GM18526 (cell line): ENCODE data around the gene PPP1R9B.
A peak's percentile ranks its signal among the peaks of the same experiment; 100 is the strongest.

Experiments used
- POLR2A ChIP-seq: IDR thresholded peaks from 3 replicates; pipeline ENCODE4 v1.6.1; 2011; ENCODE audit not compliant: insufficient read length; ENCODE audit errors: extremely low read depth

PPP1R9B gene

DNA sequence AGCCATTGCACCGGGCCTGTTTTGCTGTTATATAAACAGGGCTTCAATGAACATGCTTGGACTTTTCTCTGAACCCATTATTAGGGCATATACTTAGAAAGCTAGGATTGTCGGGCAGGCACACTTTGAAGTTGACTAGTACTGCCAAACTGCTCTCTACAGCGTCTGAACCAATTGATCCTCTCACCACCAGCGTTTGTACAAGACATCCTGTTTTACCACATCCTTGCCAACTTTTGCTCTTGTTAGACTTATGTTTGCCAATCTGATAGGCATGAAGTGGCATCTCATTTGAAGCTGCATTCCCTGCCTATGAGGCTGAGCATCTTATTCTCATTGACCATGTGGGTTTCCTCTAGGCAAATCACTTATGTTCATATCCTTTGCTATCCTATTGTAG, 7.4 kb upstream of the PPP1R9B start:
- no peak for TF ChIP-seq POLR2A

GRCh38 chr17:50155115-50155819, 4.8 kb upstream of the PPP1R9B start:
- no peak for TF ChIP-seq POLR2A

DNA sequence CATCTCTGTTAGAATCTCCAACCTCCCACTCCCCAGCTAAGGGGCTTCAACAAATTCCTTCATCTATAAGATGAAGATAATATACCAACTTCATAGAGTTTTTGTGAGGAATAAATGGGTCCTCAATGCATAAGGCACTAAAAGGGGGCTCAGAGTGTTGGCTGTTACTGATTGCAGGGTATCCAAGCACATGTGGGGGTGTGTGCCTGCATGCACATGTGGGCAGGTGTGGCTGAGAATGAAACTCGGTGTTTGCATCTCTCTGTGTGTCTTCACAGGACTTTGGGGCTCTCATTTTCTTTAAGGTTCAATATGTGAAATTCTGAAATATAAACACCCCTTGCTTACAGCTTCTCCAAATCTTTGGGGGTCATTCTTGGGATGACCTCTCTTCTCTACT, 4.1 kb upstream of the PPP1R9B start:
- no peak for TF ChIP-seq POLR2A

DNA sequence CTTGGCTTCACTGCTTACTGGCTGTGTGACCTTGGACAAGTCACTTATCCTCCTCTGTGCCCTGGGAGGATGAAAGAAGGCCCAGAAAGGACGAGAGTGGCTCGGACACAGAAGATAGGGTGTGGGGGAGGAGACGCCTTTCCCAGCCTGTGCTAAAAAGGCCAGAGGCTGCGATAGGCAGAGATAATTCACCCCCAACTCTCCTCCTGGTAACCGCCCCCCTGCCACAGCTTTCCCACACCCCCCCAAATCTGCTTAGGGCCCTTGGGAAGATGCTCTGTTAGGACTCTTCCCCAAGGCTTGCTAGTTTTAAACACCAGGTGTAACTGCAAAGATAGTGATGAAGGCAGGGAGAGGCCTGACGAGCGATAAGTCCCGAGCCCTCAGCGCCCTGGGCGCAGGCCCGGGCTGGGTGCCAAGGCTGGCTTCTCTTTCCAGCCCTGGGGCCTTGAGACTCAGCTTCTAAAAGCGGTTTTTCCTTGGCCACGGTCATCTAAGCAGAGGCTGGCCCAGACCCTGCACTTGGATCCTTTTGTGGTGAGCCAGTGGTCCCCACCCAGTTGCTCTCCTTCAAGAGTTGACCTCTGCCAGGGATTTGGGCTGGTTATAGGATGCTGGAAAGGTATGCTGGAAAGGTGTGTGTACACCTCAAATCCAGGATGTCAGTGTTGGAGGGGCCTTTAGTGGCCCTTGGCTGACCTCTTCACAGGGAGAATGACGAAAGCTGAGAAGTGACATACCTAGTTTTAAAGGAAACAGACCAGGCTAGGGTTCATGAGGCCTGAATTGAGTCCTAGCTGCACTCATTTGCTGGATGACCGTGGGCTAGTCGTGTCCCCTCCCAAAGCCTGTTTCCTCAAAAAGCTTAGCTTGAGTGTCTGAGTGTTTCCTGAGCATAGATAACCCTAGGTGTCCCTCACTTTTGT, 3.4 kb upstream of the PPP1R9B start:
- TF ChIP-seq POLR2A = no peak

GRCh38 chr17:50152736-50153135, 2.3 kb upstream of the PPP1R9B start:
- TF ChIP-seq POLR2A = no peak

- peak; percentile 27 for TF ChIP-seq POLR2A
Observed at GRCh38 chr17:50151937-50152547, 1.6 kb upstream of the PPP1R9B start.

GRCh38 chr17:50151041-50151936, 812 bp upstream of the PPP1R9B start:
- peak; percentile 50 for TF ChIP-seq POLR2A

- no peak for TF ChIP-seq POLR2A
Observed at GRCh38 chr17:50149417-50150353, 792 bp downstream of the PPP1R9B start.

GRCh38 chr17:50149091-50149416, 1.4 kb downstream of the PPP1R9B start:
- TF ChIP-seq POLR2A = no peak

DNA sequence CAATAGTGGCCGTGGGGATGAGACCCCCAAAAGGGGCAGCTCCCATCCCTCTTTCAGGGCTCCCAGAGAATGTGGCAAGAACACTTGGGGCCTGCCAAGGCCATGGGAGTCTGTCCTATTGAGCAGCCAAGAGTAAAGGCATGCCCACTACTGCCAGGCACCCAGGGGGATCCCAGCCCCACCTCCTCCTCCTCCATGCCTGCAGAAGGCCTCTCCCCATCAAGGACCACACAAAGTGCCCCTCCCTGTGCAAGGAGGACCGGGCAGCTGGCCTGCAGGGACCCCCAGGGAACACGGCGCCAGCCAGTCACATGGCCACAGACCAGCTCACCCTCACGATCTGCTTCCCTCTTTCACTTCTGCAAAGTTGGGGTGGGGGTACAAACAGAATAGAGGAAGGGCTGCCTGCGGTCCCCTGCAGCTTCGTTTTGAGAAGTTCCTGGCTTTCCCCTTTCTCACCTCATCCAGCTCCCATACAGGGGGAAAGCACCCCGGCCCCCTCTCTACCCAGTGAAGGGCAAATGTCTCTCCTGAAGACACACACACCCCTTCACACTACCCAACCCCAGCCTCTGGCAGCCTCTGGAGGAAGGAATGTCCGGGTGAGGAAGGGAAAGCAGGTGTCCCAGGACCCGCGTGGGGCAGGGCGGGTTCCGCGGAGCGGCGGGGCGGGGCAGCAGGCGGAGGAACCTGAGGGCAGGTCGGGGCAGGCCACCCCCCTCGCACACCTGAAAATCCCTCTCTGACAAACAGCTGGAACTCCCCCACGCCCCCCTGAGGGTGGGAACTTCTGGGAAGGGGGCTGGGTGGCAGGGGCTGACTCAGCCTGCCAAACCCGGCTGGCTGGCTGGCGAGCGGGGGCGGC, 2.0 kb downstream of the PPP1R9B start:
- no peak for TF ChIP-seq POLR2A

DNA sequence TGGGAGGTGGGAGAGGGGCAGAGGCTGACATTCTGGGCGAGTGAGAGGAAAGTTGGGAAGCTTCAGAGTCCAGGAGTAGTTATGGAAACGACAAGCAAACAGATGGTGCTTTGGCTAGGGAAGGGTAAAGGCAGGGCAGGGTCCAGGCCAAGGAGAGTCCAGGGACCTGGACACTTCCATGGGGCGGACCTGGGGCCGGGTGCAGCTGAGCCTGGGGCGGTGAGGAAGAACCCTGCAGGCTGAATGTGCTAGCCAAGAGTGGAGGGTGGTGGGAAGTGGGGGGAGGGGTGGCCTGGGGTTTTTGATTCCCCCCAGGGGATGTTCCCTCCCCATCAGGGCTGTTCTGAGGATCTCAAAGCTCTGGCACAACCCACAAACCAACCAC, 2.6 kb downstream of the PPP1R9B start:
- peak; percentile 37 for TF ChIP-seq POLR2A

DNA sequence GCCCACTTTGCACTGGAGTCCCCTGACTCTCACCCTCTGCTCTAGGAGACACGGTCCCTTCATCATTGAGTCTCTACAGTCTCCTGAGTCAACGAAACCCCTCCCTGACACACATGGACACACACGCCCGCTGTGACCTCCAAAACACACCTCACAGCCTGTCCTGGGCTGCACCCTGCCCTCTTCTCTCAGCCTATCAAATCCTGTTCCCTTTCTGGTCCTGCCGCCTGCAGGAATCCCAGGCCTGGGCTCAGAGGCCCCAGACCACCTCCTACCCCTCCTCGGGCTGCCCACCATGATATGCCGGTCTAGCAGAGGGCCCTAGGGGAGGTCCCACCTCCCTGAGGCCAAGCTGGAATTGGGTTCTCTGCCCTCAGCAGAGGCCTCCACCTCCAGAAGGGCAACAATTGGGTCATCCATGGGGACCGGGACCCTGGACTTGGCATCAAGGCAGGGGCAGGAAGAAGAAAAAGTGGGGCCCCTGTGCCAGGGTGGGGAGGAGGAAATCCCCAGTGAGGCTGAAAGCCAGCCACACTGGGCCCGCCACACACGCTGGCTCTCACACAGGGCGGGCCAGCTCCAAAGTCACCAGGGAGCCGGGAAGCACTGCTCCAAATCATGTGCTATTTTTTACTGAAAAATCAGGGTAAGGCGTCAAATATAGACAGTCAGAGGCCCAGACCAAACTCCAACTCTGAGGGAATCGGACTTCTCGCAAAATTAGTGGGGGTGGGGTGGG, 3.4 kb downstream of the PPP1R9B start:
- no peak for TF ChIP-seq POLR2A
